22Rv1 (cell line): ENCODE data around the gene EFCAB5.

Experiments used
- ZFX ChIP-seq: fragments of 450-650 bp; IDR thresholded peaks from 2 replicates; pipeline ENCODE4 v1.6.1; 2017; ENCODE audit warnings: antibody characterized with exemption, borderline replicate concordance
- TF ChIP-seq, protein P1 (sequence below): fragments of 450-650 bp; IDR thresholded peaks from 2 replicates; pipeline ENCODE4 v1.5.1; 2017; ENCODE audit warnings: mild to moderate bottlenecking

DNA sequence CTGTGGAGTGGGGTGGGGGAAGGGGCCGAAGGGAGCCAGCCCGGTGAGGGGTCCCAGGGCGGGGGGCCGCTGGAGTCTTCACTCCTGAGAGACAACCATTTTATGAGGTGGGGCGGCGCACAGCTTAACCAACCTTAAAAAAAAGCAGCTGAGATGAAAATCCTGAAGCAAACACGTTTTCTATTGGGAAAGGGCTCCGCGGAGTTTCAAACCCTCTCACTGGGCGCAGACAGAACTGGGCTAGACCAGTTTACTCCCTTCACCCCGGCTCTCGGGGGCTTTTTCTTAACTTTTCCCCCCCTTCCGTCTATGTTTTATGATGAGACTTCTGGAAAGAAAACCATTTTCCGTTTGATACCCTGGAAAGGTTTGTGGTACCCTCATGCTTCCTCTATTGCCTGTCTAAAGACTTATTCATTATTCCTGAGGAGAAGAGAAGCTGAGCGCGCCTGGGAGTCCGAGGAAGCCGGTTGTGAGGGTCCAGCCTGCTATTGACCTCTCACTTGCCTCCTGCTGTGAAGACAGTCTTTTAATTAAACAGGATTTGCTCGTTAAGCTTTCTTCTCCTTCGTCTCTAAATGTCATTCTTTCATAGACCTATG lies 10.9 kb upstream of the EFCAB5 start:
- TF ChIP-seq, protein P1, sequence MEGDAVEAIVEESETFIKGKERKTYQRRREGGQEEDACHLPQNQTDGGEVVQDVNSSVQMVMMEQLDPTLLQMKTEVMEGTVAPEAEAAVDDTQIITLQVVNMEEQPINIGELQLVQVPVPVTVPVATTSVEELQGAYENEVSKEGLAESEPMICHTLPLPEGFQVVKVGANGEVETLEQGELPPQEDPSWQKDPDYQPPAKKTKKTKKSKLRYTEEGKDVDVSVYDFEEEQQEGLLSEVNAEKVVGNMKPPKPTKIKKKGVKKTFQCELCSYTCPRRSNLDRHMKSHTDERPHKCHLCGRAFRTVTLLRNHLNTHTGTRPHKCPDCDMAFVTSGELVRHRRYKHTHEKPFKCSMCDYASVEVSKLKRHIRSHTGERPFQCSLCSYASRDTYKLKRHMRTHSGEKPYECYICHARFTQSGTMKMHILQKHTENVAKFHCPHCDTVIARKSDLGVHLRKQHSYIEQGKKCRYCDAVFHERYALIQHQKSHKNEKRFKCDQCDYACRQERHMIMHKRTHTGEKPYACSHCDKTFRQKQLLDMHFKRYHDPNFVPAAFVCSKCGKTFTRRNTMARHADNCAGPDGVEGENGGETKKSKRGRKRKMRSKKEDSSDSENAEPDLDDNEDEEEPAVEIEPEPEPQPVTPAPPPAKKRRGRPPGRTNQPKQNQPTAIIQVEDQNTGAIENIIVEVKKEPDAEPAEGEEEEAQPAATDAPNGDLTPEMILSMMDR = no peak
- TF ChIP-seq ZFX = no peak
